SH-SY5Y (cell line): ENCODE results near the gene DSCAML1.

Source experiments
- GATA2 ChIP-seq: IDR thresholded peaks from 2 replicates; pipeline ENCODE4 v1.6.1; 2011; ENCODE audit warnings: mild to moderate bottlenecking, low read depth, low read length
- GATA3 ChIP-seq: IDR thresholded peaks from 2 replicates; pipeline ENCODE4 v1.6.1; 2011; ENCODE audit warnings: low read depth, mild to moderate bottlenecking, low read length, moderate library complexity

DNA sequence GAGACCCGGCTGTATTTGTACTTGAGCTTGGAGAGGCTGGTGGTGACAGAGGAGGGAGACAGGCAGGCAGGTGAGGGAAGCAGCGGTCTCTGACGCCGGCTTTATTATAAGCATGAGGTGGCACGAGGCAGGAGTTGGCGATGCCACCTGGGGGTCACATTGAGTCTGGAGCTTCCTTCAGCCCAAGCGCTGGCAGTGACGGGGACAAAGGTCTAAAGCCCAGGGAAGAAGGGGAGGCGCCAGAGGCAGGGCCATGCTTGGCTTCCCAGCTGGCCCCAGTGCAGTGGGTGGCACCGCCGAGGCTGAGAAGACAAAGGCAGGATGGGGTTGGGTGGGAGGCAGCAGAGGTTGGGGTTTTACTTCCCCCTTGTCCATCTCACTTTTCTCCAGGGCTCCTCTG is 23.1 kb upstream of the DSCAML1 start:
- TF ChIP-seq GATA2 (no peak), GATA3 (no peak)
